Neural progenitor cell (in vitro differentiated cells): Measurements from ENCODE around the gene PANK2. TPM values are rescaled to one million over a fixed set of nuclear protein-coding genes. Genes with fewer than 3 reads are reported as not detected.
A peak's percentile ranks its signal among the peaks of the same experiment; 100 is the strongest.

ENCODE experiments used
- DNase-seq: peaks from one replicate; pipeline ENCODE4 v3.0.0-alpha.2; 2016; ENCODE audit warnings: low spot score
- H2AFZ ChIP-seq: fragments of 200-600 bp; sonication (generic); replicated peaks from 2 replicates; pipeline ENCODE4 v1.6.1; 2016; ENCODE audit warnings: antibody characterized with exemption
- H3F3A ChIP-seq: fragments of 200-600 bp; sonication (generic); 2 replicates; pipeline ENCODE4 v1.6.1; 2016; ENCODE audit warnings: antibody characterized with exemption, low read depth
- H3K27ac ChIP-seq: fragments of 200-600 bp; sonication (generic); 2 replicates; pipeline ENCODE4 v1.5.1; 2016; ENCODE audit warnings: mild to moderate bottlenecking
- H3K27me3 ChIP-seq: fragments of 200-600 bp; sonication (generic); 2 replicates; pipeline ENCODE4 v1.6.1; 2016; ENCODE audit warnings: mild to moderate bottlenecking, moderate library complexity
- H3K36me3 ChIP-seq: fragments of 200-600 bp; sonication (generic); 2 replicates; pipeline ENCODE4 v1.5.1; 2016
- H3K4me1 ChIP-seq: fragments of 200-600 bp; sonication (generic); 2 replicates; pipeline ENCODE4 v1.6.1; 2016; ENCODE audit warnings: mixed run types
- H3K4me2 ChIP-seq: fragments of 200-600 bp; sonication (generic); 2 replicates; pipeline ENCODE4 v1.6.1; 2016
- H3K4me3 ChIP-seq: fragments of 200-600 bp; sonication (generic); 2 replicates; pipeline ENCODE4 v1.5.1; 2016
- H3K79me2 ChIP-seq: fragments of 200-600 bp; sonication (generic); 2 replicates; pipeline ENCODE4 v1.6.1; 2016; ENCODE audit warnings: low read depth
- H3K9ac ChIP-seq: fragments of 200-600 bp; sonication (generic); 2 replicates; pipeline ENCODE4 v1.6.1; 2016
- H3K9me3 ChIP-seq: fragments of 200-600 bp; sonication (generic); 2 replicates; pipeline ENCODE4 v1.5.1; 2016; ENCODE audit warnings: low read depth
- H4K20me1 ChIP-seq: fragments of 200-600 bp; sonication (generic); 2 replicates; pipeline ENCODE4 v1.6.1; 2016; ENCODE audit warnings: low read depth
- H3K27ac Mint-ChIP-seq: 3 replicates; pipeline ENCODE4 v1.8.0; 2021; ENCODE audit warnings: mixed read lengths
- H3K27me3 Mint-ChIP-seq: 2 replicates; pipeline ENCODE4 v1.8.0; 2022; ENCODE audit warnings: low read depth, mild to moderate bottlenecking, inconsistent platforms, moderate library complexity, mixed read lengths; ENCODE audit not compliant: insufficient read depth
- H3K36me3 Mint-ChIP-seq: 3 replicates; pipeline ENCODE4 v1.8.0; 2021; ENCODE audit warnings: mixed read lengths
- H3K4me1 Mint-ChIP-seq: 3 replicates; pipeline ENCODE4 v1.8.0; 2021; ENCODE audit warnings: mixed read lengths
- H3K4me3 Mint-ChIP-seq: 3 replicates; pipeline ENCODE4 v1.8.0; 2021; ENCODE audit warnings: mild to moderate bottlenecking, moderate library complexity, mixed read lengths
- H3K9me3 Mint-ChIP-seq: 3 replicates; pipeline ENCODE4 v1.8.0; 2020; ENCODE audit warnings: mixed read lengths
- CTCF ChIP-seq: fragments of 200-600 bp; sonication (generic); IDR thresholded peaks from 2 replicates; pipeline ENCODE4 v1.5.1; 2017; ENCODE audit warnings: antibody characterized with exemption, mild to moderate bottlenecking
- EZH2 ChIP-seq: fragments of 200-600 bp; sonication (generic); IDR thresholded peaks from 2 replicates; pipeline ENCODE4 v1.6.1; 2017; ENCODE audit warnings: antibody characterized with exemption, mild to moderate bottlenecking, moderate library complexity
- EZH2phosphoT487 ChIP-seq: fragments of 200-600 bp; sonication (generic); IDR thresholded peaks from 2 replicates; pipeline ENCODE4 v1.6.1; 2017; ENCODE audit warnings: antibody characterized with exemption
- total RNA-seq: library from RNA; depleted of rRNA; stranded (reverse); fragments of >200 nt; gene quantifications from 2 replicates; pipeline ENCODE4 v1.2.3, GENCODE V29; 2015; ENCODE audit warnings: low replicate concordance

The PANK2 gene
- total RNA-seq, 1 donor from 2014 or later: 60.7 TPM

- Mint-ChIP-seq H3K4me3 (peak overlapping the region; percentile 98), H3K9me3 (peaks cover 2% of the 10 kb centered on the region), H3K27ac (peak overlapping the region; percentile 98), H3K4me1 (peaks cover 44% of the 10 kb centered on the region), H3K27me3 (peaks cover 10% of the 10 kb centered on the region), H3K36me3 (peaks cover 40% of the 10 kb centered on the region)
- no peak for DNase-seq
- Histone ChIP-seq H3F3A (peaks cover 15% of the 10 kb centered on the region), H3K27ac (peak overlapping the region; percentile 64), H3K4me2 (peak overlapping the region; percentile 98), H3K4me1 (peaks cover 26% of the 10 kb centered on the region), H3K9ac (peak overlapping the region; percentile 69), H3K36me3 (no peaks in the 10 kb centered on the region), H3K27me3 (no peaks in the 10 kb centered on the region), H2AFZ (no peak overlapping the region), H4K20me1 (peaks cover 58% of the 10 kb centered on the region), H3K79me2 (peaks cover 89% of the 10 kb centered on the region), H3K9me3 (no peaks in the 10 kb centered on the region), H3K4me3 (peak overlapping the region; percentile 92)
- no peak for TF ChIP-seq EZH2phosphoT487
- TF ChIP-seq EZH2: no peak
Measured at GRCh38 chr20:3890398-3890751, 1.2 kb downstream of the PANK2 start.

GRCh38 chr20:3890999-3891929, 2.1 kb downstream of the PANK2 start:
- H2AFZ ChIP-seq: no peak overlapping the region
- Mint-ChIP-seq H3K27me3 (peaks cover 8% of the 10 kb centered on the region), H3K4me3 (peak overlapping the region; percentile 98), H3K4me1 (peaks cover 39% of the 10 kb centered on the region), H3K27ac (no peak overlapping the region), H3K36me3 (peaks cover 38% of the 10 kb centered on the region), H3K9me3 (peaks cover 2% of the 10 kb centered on the region)
- H3K9ac ChIP-seq: no peak overlapping the region
- H3K4me1 ChIP-seq: peaks cover 26% of the 10 kb centered on the region
- H4K20me1 ChIP-seq: peaks cover 67% of the 10 kb centered on the region
- H3K9me3 ChIP-seq: no peaks in the 10 kb centered on the region
- no peaks in the 10 kb centered on the region for H3K36me3 ChIP-seq
- no peak overlapping the region for H3K27ac ChIP-seq
- peak overlapping the region; percentile 92 for H3K4me3 ChIP-seq
- TF ChIP-seq EZH2 (no peak), EZH2phosphoT487 (no peak), CTCF (no peak)
- H3F3A ChIP-seq: peaks cover 15% of the 10 kb centered on the region
- H3K79me2 ChIP-seq: peaks cover 92% of the 10 kb centered on the region
- no peaks in the 10 kb centered on the region for H3K27me3 ChIP-seq
- no peak for DNase-seq
- peak overlapping the region; percentile 98 for H3K4me2 ChIP-seq

GRCh38 chr20:3894796-3895195, 5.6 kb downstream of the PANK2 start:
- no peak for DNase-seq
- Histone ChIP-seq H3K27me3 (no peaks in the 10 kb centered on the region), H3K4me2 (no peak overlapping the region), H3K27ac (no peak overlapping the region), H3K9me3 (no peaks in the 10 kb centered on the region), H3K79me2 (peaks cover 100% of the 10 kb centered on the region), H2AFZ (no peak overlapping the region), H3F3A (peaks cover 2% of the 10 kb centered on the region), H3K4me3 (no peak overlapping the region), H3K36me3 (no peaks in the 10 kb centered on the region), H3K4me1 (peaks cover 18% of the 10 kb centered on the region), H3K9ac (no peak overlapping the region), H4K20me1 (peaks cover 100% of the 10 kb centered on the region)
- Mint-ChIP-seq H3K9me3 (peaks cover 2% of the 10 kb centered on the region), H3K27ac (no peak overlapping the region), H3K36me3 (peaks cover 43% of the 10 kb centered on the region), H3K27me3 (peaks cover 4% of the 10 kb centered on the region), H3K4me3 (peak overlapping the region; percentile 7), H3K4me1 (peaks cover 28% of the 10 kb centered on the region)
- TF ChIP-seq EZH2phosphoT487 (no peak), EZH2 (no peak)

GRCh38 chr20:3896302-3896701, 7.1 kb downstream of the PANK2 start:
- no peak overlapping the region for H3K27ac Mint-ChIP-seq

More at GRCh38 chr20:3896302-3896701, 7.1 kb downstream of the PANK2 start:
- DNase-seq: no peak
- Mint-ChIP-seq H3K9me3 (peaks cover 2% of the 10 kb centered on the region), H3K27me3 (peaks cover 3% of the 10 kb centered on the region), H3K4me3 (no peak overlapping the region), H3K4me1 (peaks cover 25% of the 10 kb centered on the region), H3K36me3 (peaks cover 39% of the 10 kb centered on the region)
- no peak overlapping the region for H2AFZ ChIP-seq
- peaks cover 100% of the 10 kb centered on the region for H4K20me1 ChIP-seq
- TF ChIP-seq CTCF (no peak), EZH2 (no peak), EZH2phosphoT487 (no peak)
- H3K9ac ChIP-seq: no peak overlapping the region
- no peak overlapping the region for H3K4me3 ChIP-seq
- H3K4me1 ChIP-seq: peaks cover 10% of the 10 kb centered on the region
- peaks cover 100% of the 10 kb centered on the region for H3K79me2 ChIP-seq
- H3F3A ChIP-seq: peaks cover 2% of the 10 kb centered on the region
- no peaks in the 10 kb centered on the region for H3K9me3 ChIP-seq
- H3K4me2 ChIP-seq: no peak overlapping the region
- no peaks in the 10 kb centered on the region for H3K27me3 ChIP-seq
- no peaks in the 10 kb centered on the region for H3K36me3 ChIP-seq
- H3K27ac ChIP-seq: no peak overlapping the region
